T1000 (cell line): ENCODE data around the gene NETO1.

Source experiments
- DNase-seq: peaks from one replicate; lab custom pipeline; 2025; ENCODE audit warnings: mixed read lengths; lab: John Stamatoyannopoulos, UW

The NETO1 gene

GRCh38 chr18:72867746-72868584, at the start of gene NETO1:
TSS of gene NETO1 (minus strand) at chr18:72867987. CDS start at chr18:72867291, 696 bp downstream.
- DNase-seq: peak; percentile 6

GRCh38 chr18:72910045-72910444, 42.3 kb upstream of the NETO1 start:
- no peak for DNase-seq

- DNase-seq: no peak
Measured at GRCh38 chr18:72908181-72908580, 40.4 kb upstream of the NETO1 start.

GRCh38 chr18:72903033-72903432, 35.2 kb upstream of the NETO1 start:
- no peak for DNase-seq

- no peak for DNase-seq
Measured at GRCh38 chr18:72899338-72899737, 31.6 kb upstream of the NETO1 start.

GRCh38 chr18:72898870-72899269, 31.1 kb upstream of the NETO1 start:
- DNase-seq: no peak

- no peak for DNase-seq
Measured at GRCh38 chr18:72895548-72895947, 27.8 kb upstream of the NETO1 start.

GRCh38 chr18:72878561-72878960, 10.8 kb upstream of the NETO1 start:
- no peak for DNase-seq

- no peak for DNase-seq
Measured at GRCh38 chr18:72878143-72878542, 10.4 kb upstream of the NETO1 start.

GRCh38 chr18:72871091-72871490, 3.3 kb upstream of the NETO1 start:
- no peak for DNase-seq

GRCh38 chr18:72869226-72870185, 1.7 kb upstream of the NETO1 start:
- no peak for DNase-seq

GRCh38 chr18:72868585-72869225, 918 bp upstream of the NETO1 start:
- DNase-seq: no peak

- DNase-seq: peak; percentile 52
Measured at GRCh38 chr18:72866901-72867745, 664 bp downstream of the NETO1 start.

- DNase-seq: no peak
Measured at GRCh38 chr18:72866442-72866900, 1.3 kb downstream of the NETO1 start.

GRCh38 chr18:72863754-72864153, 4.0 kb downstream of the NETO1 start:
- no peak for DNase-seq

GRCh38 chr18:72859088-72859487, 8.7 kb downstream of the NETO1 start:
- no peak for DNase-seq

- no peak for DNase-seq
Measured at GRCh38 chr18:72849671-72850070, 18.1 kb downstream of the NETO1 start.

- DNase-seq: no peak
Measured at GRCh38 chr18:72848503-72849237, 19.1 kb downstream of the NETO1 start.

- DNase-seq: no peak
Measured at GRCh38 chr18:72847771-72848170, 20.0 kb downstream of the NETO1 start.

GRCh38 chr18:72846736-72847533, 20.9 kb downstream of the NETO1 start:
- DNase-seq: no peak
